Gastroesophageal sphincter (tissue), 4 donors: ENCODE measurements around the gene VKORC1L1. TPM values are rescaled to one million over a fixed set of nuclear protein-coding genes. Genes with fewer than 3 reads are reported as not detected.
A peak's percentile ranks its signal among the peaks of the same experiment; 100 is the strongest.

Experiments
- ATAC-seq: fragments of 150-250 bp; one replicate; pipeline ENCODE4 v1.9.1; 2016; ENCODE audit warnings: mild to moderate bottlenecking, moderate library complexity
- H3K27ac ChIP-seq, 4 donors: fragments of 200-600 bp; sonication (generic) in 3 of 4; 1 replicate in 3 of 4; 2 replicates in 1 of 4; pipeline ENCODE4 v1.5.1; 2016 to 2019
- H3K27me3 ChIP-seq: fragments of 200-600 bp; sonication (generic); one replicate; pipeline ENCODE4 v1.5.1; 2019
- H3K36me3 ChIP-seq, 2 donors: fragments of 200-600 bp; sonication (generic); one replicate each; pipeline ENCODE4 v1.5.1; 2019; ENCODE audit warnings: control low read depth in 1 of 2
- H3K4me1 ChIP-seq, 3 donors: fragments of 200-600 bp; sonication (generic); 1 replicate in 2 of 3; 2 replicates in 1 of 3; pipeline ENCODE4 v1.5.1; 2016 to 2019; ENCODE audit warnings: control low read depth in 2 of 3
- H3K4me3 ChIP-seq, 2 donors: fragments of 200-600 bp; sonication (generic); one replicate each; pipeline ENCODE4 v1.5.1; 2019; ENCODE audit warnings: mild to moderate bottlenecking in 1 of 2, moderate library complexity in 1 of 2
- H3K9me3 ChIP-seq, 3 donors: fragments of 200-600 bp; sonication (generic); one replicate each; pipeline ENCODE4 v1.5.1; 2017 to 2019; ENCODE audit warnings: control low read depth in 2 of 3
- CTCF ChIP-seq, 4 experiments: fragments of 200-600 bp in 2 of 4; fragments of 450-650 bp in 2 of 4; sonication (generic) in 1 of 4; IDR thresholded peaks; one replicate each; pipeline ENCODE4 v1.5.1; 2017 to 2019; ENCODE audit warnings: antibody characterized with exemption in 4 of 4, mild to moderate bottlenecking in 2 of 4, moderate library complexity in 2 of 4
- EP300 ChIP-seq: sonication (generic); formaldehyde crosslinking; IDR thresholded peaks from one replicate; pipeline ENCODE4 v1.6.1; 2017; ENCODE audit warnings: antibody characterized with exemption, mild to moderate bottlenecking
- POLR2A ChIP-seq, 2 donors: fragments of 450-650 bp; IDR thresholded peaks; one replicate each; pipeline ENCODE4 v1.6.1; 2017; ENCODE audit warnings: antibody characterized with exemption in 2 of 2, mild to moderate bottlenecking in 2 of 2, moderate library complexity in 1 of 2
- POLR2AphosphoS5 ChIP-seq: sonication (generic); formaldehyde crosslinking; IDR thresholded peaks from one replicate; pipeline ENCODE4 v1.6.1; 2017; ENCODE audit warnings: antibody characterized with exemption
- WGBS, 2 donors: methylation state at CpG; one replicate each; pipeline ENCODE4 v1.1.5; 2018; ENCODE audit warnings: low coverage in 1 of 2; 5-methylcytosine and 5-hydroxymethylcytosine counted together
- total RNA-seq, 4 donors: library from RNA; depleted of rRNA; stranded (reverse); fragments of >200 nt; gene quantifications; one replicate each; pipeline ENCODE4 v1.1.0, GENCODE V29; 2016

Gene VKORC1L1
- total RNA-seq, 4 donors from 2014 or later = 20.4 to 30.2 (median 25.0) TPM

GRCh38 chr7:65967361-65968155 is 94.7 kb downstream of the VKORC1L1 start:
- WGBS, 2 donors = 93 to 97% methylated on average over 5 to 12 of the region's 17 CpGs
- Histone ChIP-seq H3K27me3 (no peaks in the 10 kb centered on the region), H3K4me1 (no peaks in the 10 kb centered on the region), H3K9me3 (no peaks in the 10 kb centered on the region), H3K36me3 (peaks cover 0 to 100% of the 10 kb centered on the region in 2 donors), H3K4me3 (no peak overlapping the region), H3K27ac (no peak overlapping the region)
- no peak for ATAC-seq
- no peak for TF ChIP-seq POLR2AphosphoS5
- TF ChIP-seq EP300 = no peak
- TF ChIP-seq POLR2A (IDR thresholded peaks at IDR 0.05) = no peak
- no peak for TF ChIP-seq CTCF (IDR thresholded peaks at IDR 0.05)

- Histone ChIP-seq H3K4me3 (no peak overlapping the region), H3K9me3 (no peaks in the 10 kb centered on the region), H3K27ac (no peak overlapping the region), H3K36me3 (peaks cover 0 to 100% of the 10 kb centered on the region in 2 donors), H3K27me3 (no peaks in the 10 kb centered on the region), H3K4me1 (no peaks in the 10 kb centered on the region)
- 71 to 93% methylated on average over 2 to 3 of the region's 26 CpGs for WGBS, 2 donors
- TF ChIP-seq EP300 (no peak), POLR2AphosphoS5 (no peak)
- no peak for ATAC-seq
These were observed 95.6 kb downstream of the VKORC1L1 start for GRCh38 chr7:65968256-65969185.

GRCh38 chr7:65971021-65971420 is 98.1 kb downstream of the VKORC1L1 start:
- Histone ChIP-seq H3K36me3 (peaks cover 0 to 100% of the 10 kb centered on the region in 2 donors), H3K27ac (no peak overlapping the region), H3K4me1 (no peaks in the 10 kb centered on the region), H3K27me3 (no peaks in the 10 kb centered on the region), H3K9me3 (no peaks in the 10 kb centered on the region), H3K4me3 (no peak overlapping the region)
- no peak for TF ChIP-seq CTCF (IDR thresholded peaks at IDR 0.05)
- no peak for TF ChIP-seq POLR2A (IDR thresholded peaks at IDR 0.05)
- TF ChIP-seq EP300 = no peak
- no peak for TF ChIP-seq POLR2AphosphoS5
- ATAC-seq = no peak
- 89% methylated on average over 7 of the region's 8 CpGs; no CpG with 5 or more reads in 1 of the 2 donors for WGBS, 2 donors

- Histone ChIP-seq H3K9me3 (no peaks in the 10 kb centered on the region), H3K36me3 (peaks cover 0 to 100% of the 10 kb centered on the region in 2 donors), H3K27me3 (no peaks in the 10 kb centered on the region), H3K4me1 (no peaks in the 10 kb centered on the region), H3K27ac (no peak overlapping the region), H3K4me3 (no peak overlapping the region)
- WGBS, 2 donors = 92 to 93% methylated on average over 6 of the region's 13 CpGs
- TF ChIP-seq EP300 (no peak), CTCF (IDR thresholded peaks at IDR 0.05) (no peak), POLR2A (IDR thresholded peaks at IDR 0.05) (no peak), POLR2AphosphoS5 (no peak)
- ATAC-seq = no peak
These were observed 100.1 kb downstream of the VKORC1L1 start for GRCh38 chr7:65972976-65973375.

GRCh38 chr7:65974191-65974801 is 101.4 kb downstream of the VKORC1L1 start:
- Histone ChIP-seq H3K4me3 (no peak overlapping the region), H3K4me1 (no peaks in the 10 kb centered on the region), H3K27me3 (no peaks in the 10 kb centered on the region), H3K27ac (no peak overlapping the region), H3K36me3 (peaks cover 0 to 100% of the 10 kb centered on the region in 2 donors), H3K9me3 (no peaks in the 10 kb centered on the region)
- TF ChIP-seq POLR2AphosphoS5 (no peak), POLR2A (IDR thresholded peaks at IDR 0.05) (no peak), EP300 (no peak), CTCF (IDR thresholded peaks at IDR 0.05) (no peak)
- 90% methylated on average over 14 of the region's 29 CpGs; no CpG with 5 or more reads in 1 of the 2 donors for WGBS, 2 donors
- peak; percentile 25 for ATAC-seq
